IPS-18c (cell line): Measurements from ENCODE around the gene FCGR3A.

Experiments used
- H3K4me3 ChIP-seq: 2 replicates; pipeline ENCODE4 v1.7.0; 2013; ENCODE audit warnings: low read depth, mild to moderate bottlenecking, low read length, moderate library complexity; ENCODE audit not compliant: insufficient read depth
- H3K9me3 ChIP-seq: one replicate; pipeline ENCODE4 v1.6.1; 2013; ENCODE audit warnings: mild to moderate bottlenecking, low read length, moderate library complexity; ENCODE audit not compliant: control insufficient read depth, insufficient read depth

Gene FCGR3A

DNA sequence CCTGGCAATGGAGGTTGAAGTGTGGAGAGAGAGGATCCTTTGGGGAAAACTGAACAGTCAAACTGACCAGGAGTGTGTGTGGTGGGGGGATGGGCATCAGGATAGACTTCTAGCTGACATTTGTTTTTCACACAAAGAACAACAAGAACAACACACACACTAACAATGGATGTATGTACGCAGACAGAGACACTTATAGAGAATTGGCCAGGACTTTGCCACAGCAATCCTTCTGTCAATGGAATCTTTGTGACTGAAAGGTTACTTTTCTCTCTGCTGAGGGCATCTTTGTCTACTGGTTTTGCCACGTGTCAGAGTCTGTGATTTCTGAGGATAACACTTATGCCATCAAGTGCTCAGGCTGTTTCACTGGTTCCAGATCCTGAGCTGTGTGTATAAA is 56.8 kb downstream of the FCGR3A start:
- no peak overlapping the region for H3K4me3 ChIP-seq
- peaks cover 2% of the 10 kb centered on the region for H3K9me3 ChIP-seq
